Measurements from ENCODE around the gene SLC25A1.

DNA sequence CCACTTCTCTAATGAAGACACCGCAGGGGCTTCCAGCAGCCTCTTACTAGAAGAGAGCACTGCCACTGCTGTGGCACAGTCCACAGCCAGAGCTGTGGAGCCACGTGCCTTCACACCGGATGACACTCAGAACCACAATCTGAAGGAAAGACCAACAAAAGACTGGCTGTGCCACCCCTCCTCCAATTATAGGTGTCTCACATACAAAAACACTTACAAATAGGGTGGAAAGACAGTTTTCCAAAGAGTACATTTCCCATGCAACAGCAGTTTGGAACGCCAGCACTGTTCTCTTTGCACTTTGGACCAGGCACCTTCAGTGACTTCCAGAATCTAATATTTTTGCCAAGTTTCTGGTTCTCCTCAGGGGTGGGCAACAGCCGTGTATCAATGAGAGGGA lies 38.0 kb upstream of the SLC25A1 start:
- no peak for TF ChIP-seq EZH2 (IDR thresholded peaks at IDR 0.05; ENCODE audit: insufficient read depth, low read length)
- TF ChIP-seq CTCF (IDR thresholded peaks at IDR 0.05; ENCODE audit: insufficient read depth, low read depth, low read length), result no peak
